BE2C (cell line): Measurements from ENCODE around the gene TMTC3.

Source experiments
- DNase-seq: peaks from one replicate; pipeline ENCODE4 v3.0.0-alpha.2; 2020
- H3K27me3 ChIP-seq: fragments of 250-450 bp; sonication (Bioruptor Pico); 2 replicates; pipeline ENCODE4 v1.5.1; 2020; ENCODE audit warnings: mild to moderate bottlenecking
- H3K36me3 ChIP-seq: fragments of 250-450 bp; sonication (Bioruptor Pico); 2 replicates; pipeline ENCODE4 v1.5.1; 2020; ENCODE audit warnings: mild to moderate bottlenecking
- H3K4me1 ChIP-seq: fragments of 250-450 bp; sonication (Bioruptor Pico); 2 replicates; pipeline ENCODE4 v1.5.1; 2020
- H3K4me3 ChIP-seq: 2 replicates; pipeline ENCODE4 v1.5.1; 2011; ENCODE audit warnings: low read depth, low read length
- H3K9me3 ChIP-seq: fragments of 250-450 bp; sonication (Bioruptor Pico); 2 replicates; pipeline ENCODE4 v1.5.1; 2020
- CTCF ChIP-seq: IDR thresholded peaks from 2 replicates; pipeline ENCODE4 v1.5.1; 2012; ENCODE audit warnings: mild to moderate bottlenecking, low read depth, low read length

Gene TMTC3

GRCh38 chr12:88219861-88220260 lies 77.8 kb downstream of the TMTC3 start:
- H3K4me3 ChIP-seq: no peak overlapping the region
- DNase-seq: no peak
- no peak for TF ChIP-seq CTCF
- no peaks in the 10 kb centered on the region for H3K27me3 ChIP-seq
- no peaks in the 10 kb centered on the region for H3K36me3 ChIP-seq
- no peaks in the 10 kb centered on the region for H3K9me3 ChIP-seq
- no peaks in the 10 kb centered on the region for H3K4me1 ChIP-seq

DNA sequence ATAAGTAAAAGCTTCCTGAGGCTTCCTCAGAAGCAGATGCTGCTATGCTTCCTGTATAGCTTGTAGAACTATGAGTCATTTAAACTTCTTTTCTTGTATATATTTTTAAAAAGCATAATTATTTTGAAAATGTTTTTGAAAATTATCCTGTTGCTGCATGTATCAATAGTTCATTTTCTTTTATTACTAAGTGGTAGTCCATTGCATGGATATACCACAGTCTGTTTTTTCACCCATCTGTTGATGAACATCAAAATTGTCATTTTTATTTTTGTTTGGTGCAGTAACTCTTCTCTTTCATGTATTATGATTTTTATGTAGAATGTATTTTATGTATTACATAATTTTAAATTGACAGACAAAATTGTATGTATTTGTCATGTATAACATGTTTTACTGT lies 81.4 kb downstream of the TMTC3 start:
- no peaks in the 10 kb centered on the region for H3K9me3 ChIP-seq
- no peak for TF ChIP-seq CTCF
- no peaks in the 10 kb centered on the region for H3K36me3 ChIP-seq
- DNase-seq: no peak
- H3K4me3 ChIP-seq: no peak overlapping the region
- H3K27me3 ChIP-seq: no peaks in the 10 kb centered on the region
- H3K4me1 ChIP-seq: no peaks in the 10 kb centered on the region

DNA sequence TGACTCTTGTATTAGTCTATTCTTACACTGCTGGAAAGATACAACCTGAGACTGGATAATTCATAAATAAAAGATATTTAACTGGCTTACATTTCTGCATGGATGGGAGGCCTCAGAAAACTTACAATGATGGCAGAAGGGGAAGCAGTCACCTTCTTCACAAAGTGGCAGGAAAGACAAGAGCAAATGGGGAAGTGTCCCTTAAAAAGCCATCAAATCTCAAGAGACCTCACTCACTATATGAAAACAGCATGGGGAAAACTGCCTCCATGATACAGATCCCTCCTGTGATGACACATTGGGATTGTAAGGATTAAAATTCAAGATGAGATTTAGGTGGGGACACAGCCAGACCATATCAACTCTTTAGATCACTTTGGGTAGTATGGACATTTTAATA lies 83.7 kb downstream of the TMTC3 start:
- Histone ChIP-seq H3K4me3 (no peak overlapping the region), H3K27me3 (no peaks in the 10 kb centered on the region), H3K36me3 (no peaks in the 10 kb centered on the region), H3K9me3 (no peaks in the 10 kb centered on the region), H3K4me1 (no peaks in the 10 kb centered on the region)
- no peak for TF ChIP-seq CTCF
- no peak for DNase-seq

DNA sequence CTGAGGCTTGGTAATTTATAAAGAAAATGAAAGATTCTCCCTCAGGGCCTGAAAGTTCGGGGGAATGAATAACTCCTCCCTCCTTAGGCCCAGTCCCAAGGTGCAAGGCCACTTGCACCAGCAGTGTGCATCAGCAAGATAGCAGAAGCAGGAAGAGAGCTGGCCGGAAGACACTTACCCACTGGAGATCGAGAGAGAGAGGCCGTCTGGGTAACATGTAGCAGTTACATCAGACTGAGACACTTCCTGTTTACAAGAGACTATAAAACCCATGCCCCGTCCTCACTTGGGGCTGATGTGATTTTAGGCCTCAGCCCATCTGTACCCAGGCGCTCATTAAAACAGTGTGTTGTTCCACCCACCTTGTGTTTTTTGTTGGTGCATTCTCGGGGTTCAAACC lies 85.2 kb downstream of the TMTC3 start:
- no peaks in the 10 kb centered on the region for H3K9me3 ChIP-seq
- TF ChIP-seq CTCF: no peak
- H3K4me1 ChIP-seq: no peaks in the 10 kb centered on the region
- no peak overlapping the region for H3K4me3 ChIP-seq
- DNase-seq: no peak
- H3K36me3 ChIP-seq: no peaks in the 10 kb centered on the region
- no peaks in the 10 kb centered on the region for H3K27me3 ChIP-seq

GRCh38 chr12:88227871-88228270 lies 85.8 kb downstream of the TMTC3 start:
- Histone ChIP-seq H3K9me3 (no peaks in the 10 kb centered on the region), H3K36me3 (no peaks in the 10 kb centered on the region), H3K4me3 (no peak overlapping the region), H3K4me1 (no peaks in the 10 kb centered on the region), H3K27me3 (no peaks in the 10 kb centered on the region)
- no peak for DNase-seq
- TF ChIP-seq CTCF: no peak

GRCh38 chr12:88228720-88229119 lies 86.6 kb downstream of the TMTC3 start:
- Histone ChIP-seq H3K27me3 (no peaks in the 10 kb centered on the region), H3K4me3 (no peak overlapping the region), H3K36me3 (no peaks in the 10 kb centered on the region), H3K9me3 (no peaks in the 10 kb centered on the region), H3K4me1 (no peaks in the 10 kb centered on the region)
- no peak for TF ChIP-seq CTCF
- DNase-seq: no peak
